OCI-LY3 (cell line): ENCODE measurements around the gene BCAN.

Experiments used
- CTCF ChIP-seq: fragments of 200-600, 300-600 bp; sonication (generic); IDR thresholded peaks from 2 replicates; pipeline ENCODE4 v1.5.1; 2014; ENCODE audit warnings: antibody characterized with exemption, low read length, low read depth
- EZH2phosphoT487 ChIP-seq: fragments of 200-600 bp; shearing (Covaris generic); IDR thresholded peaks from 2 replicates; pipeline ENCODE4 v1.6.1; 2018; ENCODE audit warnings: antibody characterized with exemption, mixed run types, low read depth

GRCh38 chr1:156704930-156705320, 63.0 kb downstream of the BCAN start:
- TF ChIP-seq CTCF (no peak), EZH2phosphoT487 (no peak)
